ENCODE data around the gene KLC1. TPM values are rescaled to one million over a fixed set of nuclear protein-coding genes. Genes with fewer than 3 reads are reported as not detected.

KLC1 gene
- total and polyA plus RNA-seq, 2 of the 13 experiments (the other 11 are each of a cell fraction or from before 2014, with no cell fraction given), result 53.2 to 63.5 TPM

- no peak overlapping the region for H3K27ac ChIP-seq (ENCODE audit: extremely low read length, insufficient read depth, low read length)
- ChIA-PET CTCF (ENCODE audit: low intra/inter-chr PET ratio, low total read pairs) (no interaction called here), POLR2A (no interaction called here)
- intact Hi-C loops (cut with micrococcal nuclease; ENCODE audit: unreplicated experiment) (no loop called here), in situ Hi-C loops (cut with HindIII; ENCODE audit: extremely low pct_ligation_motif_present, low pct_unique_long_range_greater_than_20kb) (no loop called here)
- no peaks in the 10 kb centered on the region for H3K36me3 ChIP-seq (replicated peaks in 1 of 2; ENCODE audit: control insufficient read depth in 1 of 2, insufficient read depth in 2 of 2, low read length in 2 of 2)
- no peaks in the 10 kb centered on the region; a peak in 1 of 5 replicates for H3K27me3 ChIP-seq (ENCODE audit: control insufficient read depth in 1 of 2, insufficient read depth in 2 of 2, low read length in 2 of 2)
- peak overlapping the region; percentile 87 for H3K4me2 ChIP-seq (ENCODE audit: low read depth, low read length)
- BruUV-seq (replicated peaks), result no TSS peak
- H3K79me2 ChIP-seq (ENCODE audit: insufficient read depth, low read length), result no peaks in the 10 kb centered on the region
- WGBS (ENCODE audit: low lambda C conversion rate), result 11% methylated on average over 4 of the region's 4 CpGs
- no peak overlapping the region for H3K4me3 ChIP-seq (replicated peaks in 1 of 3; ENCODE audit: insufficient read depth in 1 of 3, low read depth in 2 of 3, low read length in 3 of 3)
- DNase-seq (ENCODE audit: low spot score) (no peak), FAIRE-seq (no peak), ATAC-seq (no peak)
- no peak overlapping the region for H2AFZ ChIP-seq (ENCODE audit: low read length)
- H3K9ac ChIP-seq (ENCODE audit: insufficient read depth, low read depth, low read length), result no peak overlapping the region
- no peaks in the 10 kb centered on the region for H4K20me1 ChIP-seq (ENCODE audit: insufficient read depth, low read length)
- peaks cover 74% of the 10 kb centered on the region for H3K4me1 ChIP-seq (ENCODE audit: insufficient read depth, low read length)
- H3K9me3 ChIP-seq (ENCODE audit: low read length), result no peaks in the 10 kb centered on the region
- TF ChIP-seq FOXM1 (CRISPR knock-in tag; IDR thresholded peaks at IDR 0.05) (no peak), ZNF678 (CRISPR knock-in tag; IDR thresholded peaks at IDR 0.05) (no peak), NFE2 (CRISPR knock-in tag; IDR thresholded peaks at IDR 0.05) (no peak), DNMT3B (CRISPR knock-in tag; conservative IDR thresholded peaks at IDR 0.05) (no peak), ZFP62 (CRISPR knock-in tag; IDR thresholded peaks at IDR 0.05) (no peak), MXD4 (CRISPR knock-in tag; IDR thresholded peaks at IDR 0.05) (no peak), RARA (CRISPR knock-in tag; IDR thresholded peaks at IDR 0.05) (peak; percentile 41; the same call in 1 of the 2 replicates)
- TF ChIP-seq, protein P1, sequence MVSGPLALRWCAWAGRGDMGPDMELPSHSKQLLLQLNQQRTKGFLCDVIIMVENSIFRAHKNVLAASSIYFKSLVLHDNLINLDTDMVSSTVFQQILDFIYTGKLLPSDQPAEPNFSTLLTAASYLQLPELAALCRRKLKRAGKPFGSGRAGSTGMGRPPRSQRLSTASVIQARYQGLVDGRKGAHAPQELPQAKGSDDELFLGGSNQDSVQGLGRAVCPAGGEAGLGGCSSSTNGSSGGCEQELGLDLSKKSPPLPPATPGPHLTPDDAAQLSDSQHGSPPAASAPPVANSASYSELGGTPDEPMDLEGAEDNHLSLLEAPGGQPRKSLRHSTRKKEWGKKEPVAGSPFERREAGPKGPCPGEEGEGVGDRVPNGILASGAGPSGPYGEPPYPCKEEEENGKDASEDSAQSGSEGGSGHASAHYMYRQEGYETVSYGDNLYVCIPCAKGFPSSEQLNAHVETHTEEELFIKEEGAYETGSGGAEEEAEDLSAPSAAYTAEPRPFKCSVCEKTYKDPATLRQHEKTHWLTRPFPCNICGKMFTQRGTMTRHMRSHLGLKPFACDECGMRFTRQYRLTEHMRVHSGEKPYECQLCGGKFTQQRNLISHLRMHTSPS (CRISPR knock-in tag; IDR thresholded peaks at IDR 0.05; ENCODE audit: low read depth), result no peak
- TF ChIP-seq, protein P2, sequence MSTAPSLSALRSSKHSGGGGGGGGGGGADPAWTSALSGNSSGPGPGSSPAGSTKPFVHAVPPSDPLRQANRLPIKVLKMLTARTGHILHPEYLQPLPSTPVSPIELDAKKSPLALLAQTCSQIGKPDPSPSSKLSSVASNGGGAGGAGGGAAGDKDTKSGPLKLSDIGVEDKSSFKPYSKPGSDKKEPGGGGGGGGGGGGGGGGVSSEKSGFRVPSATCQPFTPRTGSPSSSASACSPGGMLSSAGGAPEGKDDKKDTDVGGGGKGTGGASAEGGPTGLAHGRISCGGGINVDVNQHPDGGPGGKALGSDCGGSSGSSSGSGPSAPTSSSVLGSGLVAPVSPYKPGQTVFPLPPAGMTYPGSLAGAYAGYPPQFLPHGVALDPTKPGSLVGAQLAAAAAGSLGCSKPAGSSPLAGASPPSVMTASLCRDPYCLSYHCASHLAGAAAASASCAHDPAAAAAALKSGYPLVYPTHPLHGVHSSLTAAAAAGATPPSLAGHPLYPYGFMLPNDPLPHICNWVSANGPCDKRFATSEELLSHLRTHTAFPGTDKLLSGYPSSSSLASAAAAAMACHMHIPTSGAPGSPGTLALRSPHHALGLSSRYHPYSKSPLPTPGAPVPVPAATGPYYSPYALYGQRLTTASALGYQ (CRISPR knock-in tag; IDR thresholded peaks at IDR 0.05), result no peak
- TF ChIP-seq, protein P3, sequence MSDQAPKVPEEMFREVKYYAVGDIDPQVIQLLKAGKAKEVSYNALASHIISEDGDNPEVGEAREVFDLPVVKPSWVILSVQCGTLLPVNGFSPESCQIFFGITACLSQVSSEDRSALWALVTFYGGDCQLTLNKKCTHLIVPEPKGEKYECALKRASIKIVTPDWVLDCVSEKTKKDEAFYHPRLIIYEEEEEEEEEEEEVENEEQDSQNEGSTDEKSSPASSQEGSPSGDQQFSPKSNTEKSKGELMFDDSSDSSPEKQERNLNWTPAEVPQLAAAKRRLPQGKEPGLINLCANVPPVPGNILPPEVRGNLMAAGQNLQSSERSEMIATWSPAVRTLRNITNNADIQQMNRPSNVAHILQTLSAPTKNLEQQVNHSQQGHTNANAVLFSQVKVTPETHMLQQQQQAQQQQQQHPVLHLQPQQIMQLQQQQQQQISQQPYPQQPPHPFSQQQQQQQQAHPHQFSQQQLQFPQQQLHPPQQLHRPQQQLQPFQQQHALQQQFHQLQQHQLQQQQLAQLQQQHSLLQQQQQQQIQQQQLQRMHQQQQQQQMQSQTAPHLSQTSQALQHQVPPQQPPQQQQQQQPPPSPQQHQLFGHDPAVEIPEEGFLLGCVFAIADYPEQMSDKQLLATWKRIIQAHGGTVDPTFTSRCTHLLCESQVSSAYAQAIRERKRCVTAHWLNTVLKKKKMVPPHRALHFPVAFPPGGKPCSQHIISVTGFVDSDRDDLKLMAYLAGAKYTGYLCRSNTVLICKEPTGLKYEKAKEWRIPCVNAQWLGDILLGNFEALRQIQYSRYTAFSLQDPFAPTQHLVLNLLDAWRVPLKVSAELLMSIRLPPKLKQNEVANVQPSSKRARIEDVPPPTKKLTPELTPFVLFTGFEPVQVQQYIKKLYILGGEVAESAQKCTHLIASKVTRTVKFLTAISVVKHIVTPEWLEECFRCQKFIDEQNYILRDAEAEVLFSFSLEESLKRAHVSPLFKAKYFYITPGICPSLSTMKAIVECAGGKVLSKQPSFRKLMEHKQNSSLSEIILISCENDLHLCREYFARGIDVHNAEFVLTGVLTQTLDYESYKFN (CRISPR knock-in tag; conservative IDR thresholded peaks at IDR 0.05), result no peak
- TF ChIP-seq, protein P4, sequence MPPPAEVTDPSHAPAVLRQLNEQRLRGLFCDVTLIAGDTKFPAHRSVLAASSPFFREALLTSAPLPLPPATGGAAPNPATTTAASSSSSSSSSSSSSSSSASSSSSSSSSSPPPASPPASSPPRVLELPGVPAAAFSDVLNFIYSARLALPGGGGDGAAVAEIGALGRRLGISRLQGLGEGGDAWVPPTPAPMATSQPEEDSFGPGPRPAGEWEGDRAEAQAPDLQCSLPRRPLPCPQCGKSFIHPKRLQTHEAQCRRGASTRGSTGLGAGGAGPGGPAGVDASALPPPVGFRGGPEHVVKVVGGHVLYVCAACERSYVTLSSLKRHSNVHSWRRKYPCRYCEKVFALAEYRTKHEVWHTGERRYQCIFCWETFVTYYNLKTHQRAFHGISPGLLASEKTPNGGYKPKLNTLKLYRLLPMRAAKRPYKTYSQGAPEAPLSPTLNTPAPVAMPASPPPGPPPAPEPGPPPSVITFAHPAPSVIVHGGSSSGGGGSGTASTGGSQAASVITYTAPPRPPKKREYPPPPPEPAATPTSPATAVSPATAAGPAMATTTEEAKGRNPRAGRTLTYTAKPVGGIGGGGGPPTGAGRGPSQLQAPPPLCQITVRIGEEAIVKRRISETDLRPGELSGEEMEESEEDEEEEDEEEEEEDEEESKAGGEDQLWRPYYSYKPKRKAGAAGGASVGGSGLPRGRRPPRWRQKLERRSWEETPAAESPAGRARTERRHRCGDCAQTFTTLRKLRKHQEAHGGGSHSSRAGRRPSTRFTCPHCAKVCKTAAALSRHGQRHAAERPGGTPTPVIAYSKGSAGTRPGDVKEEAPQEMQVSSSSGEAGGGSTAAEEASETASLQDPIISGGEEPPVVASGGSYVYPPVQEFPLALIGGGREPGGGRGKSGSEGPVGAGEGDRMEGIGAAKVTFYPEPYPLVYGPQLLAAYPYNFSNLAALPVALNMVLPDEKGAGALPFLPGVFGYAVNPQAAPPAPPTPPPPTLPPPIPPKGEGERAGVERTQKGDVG (CRISPR knock-in tag; IDR thresholded peaks at IDR 0.05; ENCODE audit: borderline replicate concordance), result no peak
These were observed 5.7 kb upstream of the KLC1 start for GRCh38 chr14:103623308-103623707.

Measured in HepG2 (cell line).